Measurements from ENCODE around the gene CFAP46.
"Not testable (repeated sequence)": the region's sequence is repeated elsewhere in the genome, so short reads cannot be mapped to it uniquely, and the experiment has no call there.

- TF ChIP-seq CTCF (IDR thresholded peaks at IDR 0.05); RORB (CRISPR knock-in tag; IDR thresholded peaks at IDR 0.05); RELA (CRISPR knock-in tag; IDR thresholded peaks at IDR 0.05; ENCODE audit: borderline replicate concordance); ZNF232 (CRISPR knock-in tag; IDR thresholded peaks at IDR 0.05); NFYB (CRISPR knock-in tag; conservative IDR thresholded peaks at IDR 0.05; ENCODE audit: low read depth): not testable (repeated sequence)
- TF ChIP-seq, protein P1, sequence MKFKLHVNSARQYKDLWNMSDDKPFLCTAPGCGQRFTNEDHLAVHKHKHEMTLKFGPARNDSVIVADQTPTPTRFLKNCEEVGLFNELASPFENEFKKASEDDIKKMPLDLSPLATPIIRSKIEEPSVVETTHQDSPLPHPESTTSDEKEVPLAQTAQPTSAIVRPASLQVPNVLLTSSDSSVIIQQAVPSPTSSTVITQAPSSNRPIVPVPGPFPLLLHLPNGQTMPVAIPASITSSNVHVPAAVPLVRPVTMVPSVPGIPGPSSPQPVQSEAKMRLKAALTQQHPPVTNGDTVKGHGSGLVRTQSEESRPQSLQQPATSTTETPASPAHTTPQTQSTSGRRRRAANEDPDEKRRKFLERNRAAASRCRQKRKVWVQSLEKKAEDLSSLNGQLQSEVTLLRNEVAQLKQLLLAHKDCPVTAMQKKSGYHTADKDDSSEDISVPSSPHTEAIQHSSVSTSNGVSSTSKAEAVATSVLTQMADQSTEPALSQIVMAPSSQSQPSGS (CRISPR knock-in tag; IDR thresholded peaks at IDR 0.05; ENCODE audit: borderline replicate concordance, low read depth): not testable (repeated sequence)
- TF ChIP-seq, protein P2, sequence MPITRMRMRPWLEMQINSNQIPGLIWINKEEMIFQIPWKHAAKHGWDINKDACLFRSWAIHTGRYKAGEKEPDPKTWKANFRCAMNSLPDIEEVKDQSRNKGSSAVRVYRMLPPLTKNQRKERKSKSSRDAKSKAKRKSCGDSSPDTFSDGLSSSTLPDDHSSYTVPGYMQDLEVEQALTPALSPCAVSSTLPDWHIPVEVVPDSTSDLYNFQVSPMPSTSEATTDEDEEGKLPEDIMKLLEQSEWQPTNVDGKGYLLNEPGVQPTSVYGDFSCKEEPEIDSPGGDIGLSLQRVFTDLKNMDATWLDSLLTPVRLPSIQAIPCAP (CRISPR knock-in tag; IDR thresholded peaks at IDR 0.05): not testable (repeated sequence)
- TF ChIP-seq, protein P3, sequence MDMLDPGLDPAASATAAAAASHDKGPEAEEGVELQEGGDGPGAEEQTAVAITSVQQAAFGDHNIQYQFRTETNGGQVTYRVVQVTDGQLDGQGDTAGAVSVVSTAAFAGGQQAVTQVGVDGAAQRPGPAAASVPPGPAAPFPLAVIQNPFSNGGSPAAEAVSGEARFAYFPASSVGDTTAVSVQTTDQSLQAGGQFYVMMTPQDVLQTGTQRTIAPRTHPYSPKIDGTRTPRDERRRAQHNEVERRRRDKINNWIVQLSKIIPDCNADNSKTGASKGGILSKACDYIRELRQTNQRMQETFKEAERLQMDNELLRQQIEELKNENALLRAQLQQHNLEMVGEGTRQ (CRISPR knock-in tag; IDR thresholded peaks at IDR 0.05): not testable (repeated sequence)
- TF ChIP-seq, protein P4, sequence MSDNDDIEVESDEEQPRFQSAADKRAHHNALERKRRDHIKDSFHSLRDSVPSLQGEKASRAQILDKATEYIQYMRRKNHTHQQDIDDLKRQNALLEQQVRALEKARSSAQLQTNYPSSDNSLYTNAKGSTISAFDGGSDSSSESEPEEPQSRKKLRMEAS (CRISPR knock-in tag; IDR thresholded peaks at IDR 0.05): not testable (repeated sequence)
- TF ChIP-seq, protein P5, sequence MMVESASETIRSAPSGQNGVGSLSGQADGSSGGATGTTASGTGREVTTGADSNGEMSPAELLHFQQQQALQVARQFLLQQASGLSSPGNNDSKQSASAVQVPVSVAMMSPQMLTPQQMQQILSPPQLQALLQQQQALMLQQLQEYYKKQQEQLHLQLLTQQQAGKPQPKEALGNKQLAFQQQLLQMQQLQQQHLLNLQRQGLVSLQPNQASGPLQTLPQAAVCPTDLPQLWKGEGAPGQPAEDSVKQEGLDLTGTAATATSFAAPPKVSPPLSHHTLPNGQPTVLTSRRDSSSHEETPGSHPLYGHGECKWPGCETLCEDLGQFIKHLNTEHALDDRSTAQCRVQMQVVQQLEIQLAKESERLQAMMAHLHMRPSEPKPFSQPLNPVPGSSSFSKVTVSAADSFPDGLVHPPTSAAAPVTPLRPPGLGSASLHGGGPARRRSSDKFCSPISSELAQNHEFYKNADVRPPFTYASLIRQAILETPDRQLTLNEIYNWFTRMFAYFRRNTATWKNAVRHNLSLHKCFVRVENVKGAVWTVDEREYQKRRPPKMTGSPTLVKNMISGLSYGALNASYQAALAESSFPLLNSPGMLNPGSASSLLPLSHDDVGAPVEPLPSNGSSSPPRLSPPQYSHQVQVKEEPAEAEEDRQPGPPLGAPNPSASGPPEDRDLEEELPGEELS (CRISPR knock-in tag; IDR thresholded peaks at IDR 0.05): not testable (repeated sequence)
Observed at GRCh38 chr10:132825783-132826523, 116.4 kb downstream of the CFAP46 start.
